ENCODE measurements around the gene MPHOSPH10.

GRCh38 chr2:71166812-71167211 lies 36.4 kb downstream of the MPHOSPH10 start:
- TF ChIP-seq POLR2A (IDR thresholded peaks at IDR 0.05) = no peak
- TF ChIP-seq, protein P1, sequence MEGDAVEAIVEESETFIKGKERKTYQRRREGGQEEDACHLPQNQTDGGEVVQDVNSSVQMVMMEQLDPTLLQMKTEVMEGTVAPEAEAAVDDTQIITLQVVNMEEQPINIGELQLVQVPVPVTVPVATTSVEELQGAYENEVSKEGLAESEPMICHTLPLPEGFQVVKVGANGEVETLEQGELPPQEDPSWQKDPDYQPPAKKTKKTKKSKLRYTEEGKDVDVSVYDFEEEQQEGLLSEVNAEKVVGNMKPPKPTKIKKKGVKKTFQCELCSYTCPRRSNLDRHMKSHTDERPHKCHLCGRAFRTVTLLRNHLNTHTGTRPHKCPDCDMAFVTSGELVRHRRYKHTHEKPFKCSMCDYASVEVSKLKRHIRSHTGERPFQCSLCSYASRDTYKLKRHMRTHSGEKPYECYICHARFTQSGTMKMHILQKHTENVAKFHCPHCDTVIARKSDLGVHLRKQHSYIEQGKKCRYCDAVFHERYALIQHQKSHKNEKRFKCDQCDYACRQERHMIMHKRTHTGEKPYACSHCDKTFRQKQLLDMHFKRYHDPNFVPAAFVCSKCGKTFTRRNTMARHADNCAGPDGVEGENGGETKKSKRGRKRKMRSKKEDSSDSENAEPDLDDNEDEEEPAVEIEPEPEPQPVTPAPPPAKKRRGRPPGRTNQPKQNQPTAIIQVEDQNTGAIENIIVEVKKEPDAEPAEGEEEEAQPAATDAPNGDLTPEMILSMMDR (IDR thresholded peaks at IDR 0.05) = no peak
